Prostate gland (tissue), 2 donors: ENCODE measurements around the gene SMARCAD1.

ENCODE experiments used
- POLR2A ChIP-seq: fragments of 450-650 bp; IDR thresholded peaks from one replicate; pipeline ENCODE4 v1.6.1; 2016; ENCODE audit warnings: antibody characterized with exemption, mild to moderate bottlenecking
- POLR2AphosphoS5 ChIP-seq: sonication (generic); formaldehyde crosslinking; IDR thresholded peaks from one replicate; pipeline ENCODE4 v1.6.1; 2017; ENCODE audit warnings: antibody characterized with exemption
- TF ChIP-seq, protein P1 (sequence below), 4 experiments: fragments of 200-600 bp in 2 of 4; fragments of 450-650 bp in 2 of 4; sonication (generic) in 2 of 4; IDR thresholded peaks; 1 replicate in 3 of 4; 2 replicates in 1 of 4; pipeline ENCODE4 v1.5.1; 2016 to 2019; ENCODE audit warnings: antibody characterized with exemption in 4 of 4, mild to moderate bottlenecking in 2 of 4, moderate library complexity in 2 of 4

DNA sequence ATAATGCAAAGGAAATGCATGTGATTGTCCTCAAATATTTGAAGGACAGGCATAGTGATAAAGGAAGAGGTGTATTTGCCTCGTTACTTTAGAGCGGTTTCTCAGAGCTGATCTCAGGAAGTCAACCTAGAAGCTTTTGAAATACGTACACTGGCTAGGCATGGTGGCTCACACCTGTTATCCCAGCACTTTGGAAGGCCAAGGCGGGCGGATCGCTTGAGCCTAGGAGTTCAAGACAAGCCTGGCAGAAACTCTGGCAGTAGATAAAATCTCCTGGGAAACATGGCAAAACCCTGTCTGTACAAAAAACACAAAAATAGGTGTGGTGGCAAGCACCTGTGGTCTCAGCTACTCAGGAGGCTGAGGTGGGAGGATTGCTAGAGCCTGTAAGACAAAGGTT is 24.9 kb downstream of the SMARCAD1 start:
- TF ChIP-seq, protein P1, sequence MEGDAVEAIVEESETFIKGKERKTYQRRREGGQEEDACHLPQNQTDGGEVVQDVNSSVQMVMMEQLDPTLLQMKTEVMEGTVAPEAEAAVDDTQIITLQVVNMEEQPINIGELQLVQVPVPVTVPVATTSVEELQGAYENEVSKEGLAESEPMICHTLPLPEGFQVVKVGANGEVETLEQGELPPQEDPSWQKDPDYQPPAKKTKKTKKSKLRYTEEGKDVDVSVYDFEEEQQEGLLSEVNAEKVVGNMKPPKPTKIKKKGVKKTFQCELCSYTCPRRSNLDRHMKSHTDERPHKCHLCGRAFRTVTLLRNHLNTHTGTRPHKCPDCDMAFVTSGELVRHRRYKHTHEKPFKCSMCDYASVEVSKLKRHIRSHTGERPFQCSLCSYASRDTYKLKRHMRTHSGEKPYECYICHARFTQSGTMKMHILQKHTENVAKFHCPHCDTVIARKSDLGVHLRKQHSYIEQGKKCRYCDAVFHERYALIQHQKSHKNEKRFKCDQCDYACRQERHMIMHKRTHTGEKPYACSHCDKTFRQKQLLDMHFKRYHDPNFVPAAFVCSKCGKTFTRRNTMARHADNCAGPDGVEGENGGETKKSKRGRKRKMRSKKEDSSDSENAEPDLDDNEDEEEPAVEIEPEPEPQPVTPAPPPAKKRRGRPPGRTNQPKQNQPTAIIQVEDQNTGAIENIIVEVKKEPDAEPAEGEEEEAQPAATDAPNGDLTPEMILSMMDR (IDR thresholded peaks at IDR 0.05), result no peak
- TF ChIP-seq POLR2AphosphoS5 (no peak), POLR2A (no peak)
